A549 (cell line): ENCODE results near the gene BST2. TPM values are rescaled to one million over a fixed set of nuclear protein-coding genes. Genes with fewer than 3 reads are reported as not detected.

Source experiments
- ATAC-seq, 2 experiments: fragments of 200-7000 bp in 1 of 2; fragments of >200 bp in 1 of 2; cut with Nextera tagmentation in 1 of 2; cut with Tn5 transposase in 1 of 2; 3 replicates each; pipeline versions ENCODE4 v1.8.0 to v1.9.1; 2018 to 2020; ENCODE audit warnings: mild to moderate bottlenecking in 1 of 2, moderate library complexity in 1 of 2
- CTCF ChIA-PET: fragments of 300-600 bp; sonication (Branson Sonifier 250); formaldehyde crosslinking; extraction: SDS; loops from one replicate; lab custom pipeline; 2021; ENCODE audit warnings: antibody characterized with exemption, inconsistent platforms; lab: Yijun Ruan, JAX
- POLR2A ChIA-PET: fragments of 350-600 bp; formaldehyde crosslinking; extraction: SDS; loops from one replicate; lab custom pipeline; 2021; ENCODE audit warnings: antibody characterized with exemption, inconsistent platforms; lab: Yijun Ruan, JAX
- DNase-seq, 2 experiments: peaks; one replicate each; pipeline versions ENCODE4 v3.0.0 to v3.0.0-alpha.2; 2011 to 2016; ENCODE audit warnings: low read depth in 1 of 2, low spot score in 1 of 2
- FAIRE-seq: peaks from 2 replicates; lab custom pipeline; 2011; peaks lifted over from hg19 to GRCh38; lab: Jason Lieb, UNC
- H3K27ac ChIP-seq, 2 experiments: fragments of >200 bp; sonication (Bioruptor Twin); formaldehyde crosslinking; 3 replicates each; pipeline ENCODE4 v1.5.1; 2016 to 2017
- H3K4me1 ChIP-seq: fragments of >200 bp; sonication (Bioruptor Twin); formaldehyde crosslinking; 3 replicates; pipeline ENCODE4 v1.6.1; 2016
- H3K4me2 ChIP-seq: fragments of >200 bp; sonication (Bioruptor Twin); formaldehyde crosslinking; 3 replicates; pipeline ENCODE4 v1.6.1; 2016
- H3K4me3 ChIP-seq: fragments of >200 bp; sonication (Bioruptor Twin); formaldehyde crosslinking; 3 replicates; pipeline ENCODE4 v1.5.1; 2016
- H3K9me3 ChIP-seq: fragments of >200 bp; sonication (Bioruptor Twin); formaldehyde crosslinking; 3 replicates; pipeline ENCODE4 v1.6.1; 2016
- ATOH8 ChIP-seq: fragments of 250-450 bp; sonication (Bioruptor Pico); IDR thresholded peaks from 2 replicates; pipeline ENCODE4 v1.5.0; 2020; ENCODE audit warnings: low read depth, mild to moderate bottlenecking, moderate library complexity
- BHLHE40 ChIP-seq: IDR thresholded peaks from 2 replicates; pipeline ENCODE4 v1.6.1; 2012; ENCODE audit warnings: low read depth, low read length, inconsistent platforms
- CBX2 ChIP-seq: fragments of 200-600 bp; sonication (generic); IDR thresholded peaks from 2 replicates; pipeline ENCODE4 v1.6.1; 2016; ENCODE audit warnings: low read depth, mild to moderate bottlenecking, borderline replicate concordance
- CEBPB ChIP-seq, 2 experiments: fragments of >200 bp in 1 of 2; sonication (Bioruptor Twin) in 1 of 2; formaldehyde crosslinking in 1 of 2; IDR thresholded peaks; 2 replicates each; pipeline ENCODE4 v1.6.1; 2012 to 2016
- CHD2 ChIP-seq: fragments of 150-350 bp; IDR thresholded peaks from 2 replicates; pipeline ENCODE4 v1.6.1; 2014; ENCODE audit warnings: low read length; ENCODE audit not compliant: partially characterized antibody
- E2F6 ChIP-seq: IDR thresholded peaks from 2 replicates; pipeline ENCODE4 v1.6.1; 2012; ENCODE audit warnings: low read depth, borderline replicate concordance
- EHF ChIP-seq: fragments of 250-450 bp; sonication (Bioruptor Pico); IDR thresholded peaks from 2 replicates; pipeline ENCODE4 v1.5.0; 2020; ENCODE audit warnings: mild to moderate bottlenecking
- ESRRA ChIP-seq: fragments of 150-350 bp; IDR thresholded peaks from 2 replicates; pipeline ENCODE4 v1.6.1; 2014; ENCODE audit warnings: mild to moderate bottlenecking, low read length, borderline replicate concordance
- GATA3 ChIP-seq: IDR thresholded peaks from 2 replicates; pipeline ENCODE4 v1.6.1; 2012; ENCODE audit warnings: borderline replicate concordance
- HEYL ChIP-seq: fragments of 250-450 bp; sonication (Bioruptor Pico); IDR thresholded peaks from 2 replicates; pipeline ENCODE4 v1.8.0; 2021; ENCODE audit warnings: mild to moderate bottlenecking, moderate library complexity
- HOXB13 ChIP-seq: fragments of 250-450 bp; sonication (Bioruptor Pico); IDR thresholded peaks from 2 replicates; pipeline ENCODE4 v1.5.0; 2020; ENCODE audit warnings: low read depth, mild to moderate bottlenecking, moderate library complexity
- HOXB5 ChIP-seq: fragments of 250-450 bp; sonication (Bioruptor Pico); IDR thresholded peaks from 2 replicates; pipeline ENCODE4 v1.5.0; 2020; ENCODE audit warnings: mild to moderate bottlenecking, moderate library complexity
- JUN ChIP-seq, 2 experiments: fragments of >200 bp; sonication (Bioruptor Twin); formaldehyde crosslinking; IDR thresholded peaks; 2 replicates in 1 of 2; 3 replicates in 1 of 2; pipeline ENCODE4 v1.6.1; 2016 to 2017
- KDM1A ChIP-seq: fragments of 200-600 bp; sonication (generic); IDR thresholded peaks from 2 replicates; pipeline ENCODE4 v1.6.1; 2016; ENCODE audit warnings: low read depth, mild to moderate bottlenecking
- MAFK ChIP-seq: fragments of 450-650 bp; IDR thresholded peaks from 2 replicates; pipeline ENCODE4 v1.6.1; 2014; ENCODE audit not compliant: partially characterized antibody
- MAX ChIP-seq: IDR thresholded peaks from 2 replicates; pipeline ENCODE4 v1.6.1; 2012
- MAZ ChIP-seq: fragments of 150-350 bp; IDR thresholded peaks from 2 replicates; pipeline ENCODE4 v1.6.1; 2014; ENCODE audit warnings: antibody characterized with exemption, low read depth, low read length, borderline replicate concordance
- MYC ChIP-seq: IDR thresholded peaks from 2 replicates; pipeline ENCODE4 v1.6.1; 2012; ENCODE audit warnings: mild to moderate bottlenecking, inconsistent platforms, low read length, improper control_type of control experiment, borderline replicate concordance
- NFE2L2 ChIP-seq: fragments of 150-350 bp; conservative IDR thresholded peaks from 2 replicates; pipeline ENCODE4 v1.6.1; 2014; ENCODE audit warnings: low read length
- NPAS2 ChIP-seq: fragments of 250-450 bp; sonication (Bioruptor Pico); IDR thresholded peaks from 2 replicates; pipeline ENCODE4 v1.8.0; 2022; ENCODE audit warnings: mild to moderate bottlenecking, moderate library complexity, borderline replicate concordance
- NR3C1 ChIP-seq: fragments of >200 bp; sonication (Bioruptor Twin); formaldehyde crosslinking; IDR thresholded peaks from 3 replicates; pipeline ENCODE4 v1.6.1; 2017
- PBX3 ChIP-seq: IDR thresholded peaks from 2 replicates; pipeline ENCODE4 v1.6.1; 2012
- POLR2A ChIP-seq: IDR thresholded peaks from 2 replicates; pipeline ENCODE4 v1.6.1; 2012; ENCODE audit warnings: mild to moderate bottlenecking, low read length
- POLR2AphosphoS2 ChIP-seq: conservative IDR thresholded peaks from 2 replicates; pipeline ENCODE4 v1.6.1; 2012; ENCODE audit warnings: low read length, improper control_type of control experiment, inconsistent platforms
- RAD21 ChIP-seq, 2 experiments: fragments of >200 bp in 1 of 2; sonication (Bioruptor Twin) in 1 of 2; formaldehyde crosslinking in 1 of 2; IDR thresholded peaks in 1 of 2; conservative IDR thresholded peaks in 1 of 2; 2 replicates in 1 of 2; 3 replicates in 1 of 2; pipeline ENCODE4 v1.6.1; 2012 to 2018; ENCODE audit warnings: inconsistent platforms in 1 of 2
- RNF2 ChIP-seq: fragments of 200-600 bp; sonication (generic); IDR thresholded peaks from 2 replicates; pipeline ENCODE4 v1.6.1; 2016; ENCODE audit warnings: low read depth, mild to moderate bottlenecking, antibody characterized with exemption, moderate library complexity, borderline replicate concordance
- SMC3 ChIP-seq: fragments of >200 bp; sonication (Bioruptor Twin); formaldehyde crosslinking; IDR thresholded peaks from 3 replicates; pipeline ENCODE4 v1.6.1; 2018; ENCODE audit warnings: inconsistent platforms
- SREBF2 ChIP-seq: fragments of 450-650 bp; IDR thresholded peaks from 2 replicates; pipeline ENCODE4 v1.6.1; 2014; ENCODE audit warnings: mild to moderate bottlenecking, moderate library complexity
- TFCP2L1 ChIP-seq: fragments of 250-450 bp; sonication (Bioruptor Pico); IDR thresholded peaks from 2 replicates; pipeline ENCODE4 v1.5.0; 2021; ENCODE audit warnings: mild to moderate bottlenecking
- USF2 ChIP-seq: fragments of 450-650 bp; IDR thresholded peaks from 2 replicates; pipeline ENCODE4 v1.6.1; 2014; ENCODE audit warnings: antibody characterized with exemption
- ZFP36 ChIP-seq: fragments of 450-650 bp; IDR thresholded peaks from 2 replicates; pipeline ENCODE4 v1.6.1; 2014; ENCODE audit warnings: borderline replicate concordance; ENCODE audit not compliant: partially characterized antibody
- WGBS: methylation state at CpG from one replicate; pipeline ENCODE4 v1.1.6; 2017; ENCODE audit errors: missing lambda C conversion rate; 5-methylcytosine and 5-hydroxymethylcytosine counted together
- polyA plus RNA-seq, 4 experiments: library from polyadenylated mRNA; depleted of rRNA in 3 of 4; stranded (reverse); fragments of >200 nt; fragmentation: RNase III in 1 of 4; extraction: RNeasy Plus Mini Kit Qiagen cat#74134 plus additional on column Dnase treatment in 1 of 4; gene quantifications; 2 replicates in 3 of 4; 3 replicates in 1 of 4; pipeline ENCODE4 v1.2.3, GENCODE V29; 2011 to 2017

The BST2 gene
- polyA plus RNA-seq, 2 of the 4 experiments (the other 2 are of a cell fraction): 0.12 to 0.26 TPM

GRCh38 chr19:17409990-17410389 is 4.6 kb upstream of the BST2 start:
- ATAC-seq: no peak
- no peak for DNase-seq
- 85% methylated on average over 9 of the region's 9 CpGs for WGBS
- no peak for FAIRE-seq
- ChIA-PET POLR2A (interaction anchor here (1.3 kb wide), 1 partner anchor 10 kb away, joined by 5 read pairs; the partner anchor contains the start of gene MVB12A), CTCF (no interaction called here)
- Histone ChIP-seq H3K27ac (no peak overlapping the region), H3K4me3 (no peak overlapping the region), H3K9me3 (no peaks in the 10 kb centered on the region), H3K4me2 (no peak overlapping the region), H3K4me1 (no peaks in the 10 kb centered on the region)
- TF ChIP-seq HEYL (CRISPR knock-in tag) (no peak), E2F6 (no peak), RNF2 (no peak), HOXB13 (no peak), HOXB5 (CRISPR knock-in tag) (no peak), JUN (IDR thresholded peaks at IDR 0.05) (no peak)

GRCh38 chr19:17406887-17407196 is 1.4 kb upstream of the BST2 start:
- no peak for FAIRE-seq
- ATAC-seq: no peak
- WGBS: 70% methylated on average over 2 of the region's 2 CpGs
- CTCF ChIA-PET: interaction anchor here (1.0 to 1.2 kb wide), 2 partner anchors 15 to 21 kb away, joined by 3 to 5 read pairs; no protein-coding TSS in a partner anchor
- POLR2A ChIA-PET: no interaction called here
- Histone ChIP-seq H3K27ac (no peak overlapping the region), H3K4me1 (no peaks in the 10 kb centered on the region), H3K4me3 (no peak overlapping the region), H3K9me3 (no peaks in the 10 kb centered on the region), H3K4me2 (no peak overlapping the region)
- TF ChIP-seq POLR2A (no peak), RAD21 (conservative IDR thresholded peaks at IDR 0.05 in 1 of 2, IDR thresholded peaks at IDR 0.05 in 1 of 2) (no peak), MYC (no peak), POLR2AphosphoS2 (no peak), MAFK (no peak), PBX3 (no peak), SMC3 (no peak), SREBF2 (no peak), CHD2 (no peak), MAX (no peak), NR3C1 (no peak), MAZ (no peak), CEBPB (IDR thresholded peaks at IDR 0.05) (no peak), KDM1A (no peak), ZFP36 (no peak), GATA3 (no peak), BHLHE40 (no peak), CBX2 (no peak)
- DNase-seq: no peak

- H3K4me2 ChIP-seq: no peak overlapping the region
- TF ChIP-seq MAX (no peak), USF2 (no peak), EHF (no peak), SREBF2 (no peak), TFCP2L1 (CRISPR knock-in tag) (no peak), CHD2 (no peak), ESRRA (no peak), PBX3 (no peak), SMC3 (no peak), ATOH8 (CRISPR knock-in tag) (no peak), NFE2L2 (no peak), NPAS2 (CRISPR knock-in tag) (no peak), POLR2A (no peak)
Observed at GRCh38 chr19:17406046-17406886, 836 bp upstream of the BST2 start.

More at GRCh38 chr19:17406046-17406886, 836 bp upstream of the BST2 start:
- ChIA-PET CTCF (interaction anchor here (1.0 to 1.2 kb wide), 2 partner anchors 14 to 20 kb away, joined by 3 to 5 read pairs; no protein-coding TSS in a partner anchor), POLR2A (no interaction called here)
- Histone ChIP-seq H3K4me1 (no peaks in the 10 kb centered on the region), H3K9me3 (no peaks in the 10 kb centered on the region), H3K27ac (no peak overlapping the region), H3K4me3 (no peak overlapping the region)
- 82% methylated on average over 9 of the region's 10 CpGs for WGBS
- ATAC-seq (no peak), DNase-seq (no peak), FAIRE-seq (no peak)
